Nucleus accumbens (tissue), 56 donors: Measurements from ENCODE around the gene APEX1.
"Not testable (repeated sequence)": the region's sequence is repeated elsewhere in the genome, so short reads cannot be mapped to it uniquely, and the experiment has no call there.

Experiments
- DNase-seq, 56 donors: peaks; one replicate each; lab custom pipeline; 2025; lab: John Stamatoyannopoulos, UW

The APEX1 gene

DNA sequence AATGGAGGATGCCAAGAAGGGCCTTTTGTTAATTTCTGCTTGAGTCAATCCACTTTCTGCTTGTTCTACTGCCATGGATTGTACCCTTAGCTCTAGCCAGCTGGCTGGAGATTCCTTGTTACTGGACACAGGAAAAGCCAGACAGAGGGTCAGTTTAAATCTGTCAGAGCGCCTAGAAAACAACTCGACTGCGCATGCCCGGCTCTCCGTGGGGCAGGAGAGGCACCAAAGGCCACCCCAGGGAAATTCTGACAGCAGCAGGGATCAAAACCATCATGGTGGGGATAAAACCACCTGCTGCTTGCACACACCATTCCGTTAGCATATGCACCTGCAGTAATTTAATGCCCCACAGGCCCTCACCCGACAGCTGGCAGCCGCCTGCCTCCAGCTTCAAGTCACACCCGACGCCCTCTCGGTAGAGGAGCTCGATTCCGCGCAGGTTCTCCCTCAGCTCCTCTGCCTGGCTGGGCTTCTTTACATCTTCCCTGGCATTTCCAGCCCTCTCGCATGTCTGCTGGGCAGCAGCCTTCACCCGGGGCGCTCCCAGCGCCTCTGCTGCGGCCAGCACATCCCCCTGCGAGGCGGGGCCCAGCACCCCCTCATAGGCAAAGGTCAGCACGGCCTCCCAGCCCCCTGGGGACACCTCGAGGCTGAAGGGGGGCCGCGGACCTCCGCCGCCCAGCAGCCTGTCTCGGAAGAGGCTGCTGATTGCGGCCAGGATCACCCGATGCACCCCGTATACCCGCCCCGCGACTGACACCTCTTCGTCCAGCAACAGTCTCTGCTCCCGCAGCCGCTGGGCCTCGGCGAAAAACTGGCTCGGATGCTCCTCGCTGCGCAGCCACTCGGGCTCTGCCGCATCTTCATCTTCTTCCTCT is 20.1 kb upstream of the APEX1 start:
- peak in 54 of 56 donors; percentile 19 to 87 (median 64) for DNase-seq

DNA sequence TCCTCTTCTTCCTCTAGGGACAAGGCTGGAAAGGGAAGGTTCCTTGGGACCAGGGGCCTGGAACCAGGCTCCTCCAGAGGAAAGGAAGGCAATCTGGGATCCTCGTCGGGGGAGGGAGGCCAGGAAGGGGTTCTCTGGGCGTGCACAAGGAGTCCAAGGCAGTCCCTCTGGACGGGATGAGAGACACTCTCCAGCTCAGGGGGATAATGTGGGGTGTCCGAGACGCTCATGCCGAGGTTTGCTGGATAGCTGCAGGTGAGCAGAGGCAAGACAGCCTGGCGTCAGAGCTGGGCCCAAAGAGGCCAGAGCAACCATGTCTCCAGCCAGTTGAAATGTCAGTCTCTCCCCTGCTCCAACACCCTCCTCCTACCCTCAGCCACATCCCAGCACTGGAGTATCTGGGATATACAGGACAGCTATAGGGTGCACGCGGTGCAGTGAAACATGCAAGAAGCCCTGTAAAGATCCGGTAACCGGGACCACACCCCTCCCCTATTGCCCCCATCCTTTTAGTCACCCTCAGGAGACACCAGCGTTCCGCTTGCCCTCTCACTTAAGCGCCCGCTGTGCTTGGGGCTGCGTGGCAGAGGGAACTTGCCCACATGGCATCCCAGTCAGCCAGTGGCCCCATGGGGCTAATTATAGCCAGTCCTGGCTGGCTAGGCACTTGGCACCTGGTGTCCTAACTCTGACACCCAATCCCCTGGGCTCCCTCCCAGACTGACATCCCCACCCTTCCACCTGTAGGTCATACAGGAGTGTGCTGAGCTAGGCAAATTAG is 19.3 kb upstream of the APEX1 start, which contains the start of gene KLHL33:
Gene KLHL33 (minus strand): TSS at position 585 of the 781 bp plus-strand sequence. CDS start 355 bp downstream, at position 230.
- DNase-seq: peak in 1 of 56 donors; percentile 7

DNA sequence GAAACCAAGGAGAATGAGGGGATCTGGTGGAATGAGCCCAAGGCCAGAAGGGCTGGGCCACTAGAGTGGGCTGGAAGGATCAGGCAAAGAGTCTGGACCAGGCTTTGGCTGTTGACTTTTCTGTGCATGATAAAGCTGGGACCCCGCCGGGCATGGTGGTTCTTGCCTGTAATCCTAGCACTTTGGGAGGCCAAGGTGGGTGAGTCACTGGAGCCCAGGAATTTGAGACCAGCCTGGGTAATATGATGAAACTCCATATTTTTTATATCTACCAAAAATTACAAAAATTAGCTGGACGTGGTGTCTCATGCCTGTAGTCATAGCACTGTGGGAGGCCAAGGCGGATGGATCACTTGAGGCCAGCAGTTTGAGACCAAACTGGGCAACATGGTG is 18.7 kb upstream of the APEX1 start:
- no peak for DNase-seq

DNA sequence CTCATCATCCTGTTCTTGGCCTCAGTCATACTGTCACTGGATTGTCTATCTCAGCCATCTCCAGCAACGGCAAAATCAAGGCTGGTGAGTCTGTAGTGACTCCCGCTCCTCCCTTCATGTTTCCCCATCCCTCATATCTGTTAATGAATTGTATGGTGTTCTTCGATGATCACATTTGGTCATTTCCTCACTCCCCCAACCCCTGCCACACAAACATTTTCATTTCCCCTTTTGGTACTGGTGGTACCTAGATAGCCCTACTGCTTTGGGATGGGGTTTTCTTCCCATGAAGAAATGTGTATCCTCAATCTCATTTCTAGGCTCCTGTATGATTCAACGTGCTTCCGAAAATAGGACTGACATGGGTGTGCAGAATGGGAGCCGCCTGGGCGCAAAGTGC is 16.4 kb upstream of the APEX1 start:
- no peak for DNase-seq

DNA sequence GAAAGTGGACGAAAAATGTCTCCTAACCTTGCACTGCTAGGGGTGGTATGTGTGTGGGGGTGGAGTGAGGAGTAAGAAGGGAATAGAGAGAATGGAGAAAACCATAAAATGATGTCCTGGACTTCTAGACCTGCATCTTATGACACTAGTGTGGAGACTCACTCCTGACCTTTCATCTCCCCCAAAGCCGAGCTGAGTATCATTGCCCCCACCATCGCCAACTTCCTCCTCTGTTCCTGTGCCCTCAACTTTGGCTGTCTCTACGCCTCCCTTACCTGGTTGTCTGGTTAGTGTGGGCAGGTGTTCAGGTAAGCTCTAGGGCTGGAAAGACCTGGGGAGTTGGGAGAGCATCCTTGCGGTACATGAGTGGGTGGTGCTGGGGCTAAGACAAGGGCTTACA is 14.6 kb upstream of the APEX1 start:
- no peak for DNase-seq

DNA sequence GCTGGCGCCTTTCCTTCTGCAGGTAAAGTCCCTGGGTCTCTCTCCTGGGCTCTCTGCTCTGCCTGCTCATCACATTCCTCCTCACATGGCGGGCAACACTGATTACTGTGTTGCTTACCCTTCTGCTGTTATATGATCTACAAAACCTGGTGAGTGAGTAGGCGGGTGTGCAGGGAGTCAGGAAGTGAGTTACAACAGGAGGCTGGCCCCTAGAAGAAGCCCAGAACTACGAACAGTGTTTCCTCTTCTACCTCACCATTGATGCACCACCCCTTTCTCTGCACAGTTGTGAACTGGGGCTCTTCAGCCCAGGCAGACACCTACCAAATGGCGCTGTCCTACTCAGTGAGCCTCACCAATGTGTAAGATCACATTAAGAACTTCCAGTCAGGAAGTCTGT is 14.1 kb upstream of the APEX1 start:
- no peak for DNase-seq

DNA sequence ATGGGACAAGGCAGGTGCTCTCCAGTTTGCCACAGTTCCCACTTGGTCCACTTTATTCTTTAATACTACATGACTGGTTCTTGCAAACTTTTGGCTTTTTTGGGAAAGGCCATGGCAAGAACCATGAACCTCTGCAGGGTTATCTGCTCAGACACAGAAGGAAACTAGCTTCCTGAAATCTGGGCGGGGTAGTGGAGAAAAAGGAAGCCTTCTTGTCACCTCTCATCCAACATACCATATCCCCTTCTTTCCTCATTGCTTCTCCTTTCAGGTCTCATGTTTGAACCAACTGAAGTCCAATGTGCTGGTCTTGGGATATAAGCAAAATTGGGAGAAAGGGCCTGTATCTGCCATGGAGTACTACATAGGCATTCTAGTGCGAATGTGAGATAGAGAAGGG is 13.6 kb upstream of the APEX1 start:
- DNase-seq: no peak

DNA sequence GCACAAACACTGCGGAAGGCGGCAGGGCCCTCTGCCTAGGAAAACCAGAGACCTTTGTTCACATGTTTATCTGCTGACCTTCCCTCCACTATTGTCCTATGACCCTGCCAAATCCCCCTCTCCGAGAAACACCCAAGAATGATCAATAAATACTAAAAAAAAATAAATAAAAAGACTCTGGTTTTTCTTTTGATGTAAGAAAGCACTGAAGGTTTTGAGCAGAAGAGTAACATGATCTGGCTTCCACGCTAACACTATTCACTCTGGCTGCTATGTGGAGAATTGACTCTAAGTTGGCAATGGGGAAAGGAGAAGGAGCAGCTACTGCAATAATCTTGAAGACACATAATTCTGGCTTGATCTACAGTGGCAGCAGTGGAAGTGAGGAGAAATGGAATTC is 11.4 kb upstream of the APEX1 start:
- not testable (repeated sequence) for DNase-seq

DNA sequence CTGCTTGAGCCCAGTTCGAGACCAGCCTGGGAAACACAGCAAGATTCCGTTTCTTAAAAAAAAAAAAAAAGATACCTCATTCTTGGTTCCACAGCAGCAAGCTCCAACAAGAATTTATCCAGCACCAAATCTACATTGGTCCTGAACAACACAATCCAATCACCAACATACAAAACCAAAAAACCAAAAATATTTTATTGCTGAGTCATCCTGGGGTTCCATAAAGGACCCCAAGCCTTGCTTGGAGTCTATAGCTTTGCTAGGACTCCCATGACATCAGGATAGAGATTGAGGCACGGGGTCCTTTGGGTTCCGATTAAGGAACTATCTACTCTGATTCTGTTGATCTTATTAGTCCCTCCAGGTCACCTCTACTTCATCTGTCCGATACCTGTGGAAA is 8.1 kb upstream of the APEX1 start:
- DNase-seq: no peak

DNA sequence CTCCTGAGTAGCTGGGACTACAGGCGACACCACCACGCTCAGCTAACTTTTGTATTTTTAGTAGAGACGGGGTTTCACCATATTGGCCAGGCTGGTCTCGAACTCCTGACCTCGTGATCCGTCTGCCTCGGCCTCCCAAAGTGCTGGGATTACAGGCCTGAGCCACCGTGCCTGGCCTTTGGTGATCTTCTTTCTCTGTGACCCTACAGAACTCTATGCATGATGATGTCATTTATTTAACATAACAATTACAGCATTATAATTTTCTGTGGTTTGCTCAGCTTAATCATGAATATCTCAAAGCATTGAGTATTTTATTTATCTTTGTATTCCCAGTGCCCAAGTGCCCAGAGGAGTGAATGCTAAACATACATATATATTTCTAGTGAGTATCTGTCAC is 2.2 kb upstream of the APEX1 start:
- not testable (repeated sequence) for DNase-seq

DNA sequence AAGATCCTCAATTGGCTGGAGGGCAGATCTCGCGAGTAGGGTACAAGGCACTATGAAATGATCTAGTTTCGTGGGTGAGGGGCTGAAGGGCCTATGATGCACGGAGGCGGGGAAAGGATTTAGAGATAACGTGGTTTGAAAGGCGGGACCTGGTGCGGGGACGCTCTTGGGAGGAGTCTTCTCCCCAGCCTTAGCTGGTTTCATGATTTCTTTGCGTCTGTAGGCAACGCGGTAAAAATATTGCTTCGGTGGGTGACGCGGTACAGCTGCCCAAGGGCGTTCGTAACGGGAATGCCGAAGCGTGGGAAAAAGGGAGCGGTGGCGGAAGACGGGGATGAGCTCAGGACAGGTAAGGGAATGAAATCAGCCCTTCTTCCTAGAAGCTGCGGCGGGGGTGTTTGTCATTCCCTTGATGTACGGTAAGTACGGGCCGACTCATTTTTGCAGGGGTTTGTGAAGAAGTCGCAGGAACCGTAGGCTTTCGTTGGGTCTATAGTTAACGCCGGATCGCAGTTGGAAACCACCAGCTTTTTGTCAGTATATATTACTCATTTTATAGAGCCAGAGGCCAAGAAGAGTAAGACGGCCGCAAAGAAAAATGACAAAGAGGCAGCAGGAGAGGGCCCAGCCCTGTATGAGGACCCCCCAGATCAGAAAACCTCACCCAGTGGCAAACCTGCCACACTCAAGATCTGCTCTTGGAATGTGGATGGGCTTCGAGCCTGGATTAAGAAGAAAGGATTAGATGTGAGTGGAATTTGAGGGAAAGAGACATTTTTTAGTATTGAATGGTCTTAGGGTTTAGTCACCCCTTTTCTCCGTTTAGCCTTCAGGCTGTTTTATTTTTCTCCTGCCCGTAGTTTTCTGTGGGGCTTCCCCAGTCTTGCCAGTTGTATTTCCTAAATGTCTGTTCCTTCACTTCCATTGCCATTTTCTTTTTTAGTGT is 602 bp downstream of the APEX1 start:
- DNase-seq: peak in 16 of 56 donors; percentile 18 to 87 (median 69)

DNA sequence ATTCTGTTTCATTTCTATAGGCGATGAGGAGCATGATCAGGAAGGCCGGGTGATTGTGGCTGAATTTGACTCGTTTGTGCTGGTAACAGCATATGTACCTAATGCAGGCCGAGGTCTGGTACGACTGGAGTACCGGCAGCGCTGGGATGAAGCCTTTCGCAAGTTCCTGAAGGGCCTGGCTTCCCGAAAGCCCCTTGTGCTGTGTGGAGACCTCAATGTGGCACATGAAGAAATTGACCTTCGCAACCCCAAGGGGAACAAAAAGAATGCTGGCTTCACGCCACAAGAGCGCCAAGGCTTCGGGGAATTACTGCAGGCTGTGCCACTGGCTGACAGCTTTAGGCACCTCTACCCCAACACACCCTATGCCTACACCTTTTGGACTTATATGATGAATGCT is 1.9 kb downstream of the APEX1 start:
- peak in 2 of 56 donors; percentile 0 to 9 for DNase-seq

DNA sequence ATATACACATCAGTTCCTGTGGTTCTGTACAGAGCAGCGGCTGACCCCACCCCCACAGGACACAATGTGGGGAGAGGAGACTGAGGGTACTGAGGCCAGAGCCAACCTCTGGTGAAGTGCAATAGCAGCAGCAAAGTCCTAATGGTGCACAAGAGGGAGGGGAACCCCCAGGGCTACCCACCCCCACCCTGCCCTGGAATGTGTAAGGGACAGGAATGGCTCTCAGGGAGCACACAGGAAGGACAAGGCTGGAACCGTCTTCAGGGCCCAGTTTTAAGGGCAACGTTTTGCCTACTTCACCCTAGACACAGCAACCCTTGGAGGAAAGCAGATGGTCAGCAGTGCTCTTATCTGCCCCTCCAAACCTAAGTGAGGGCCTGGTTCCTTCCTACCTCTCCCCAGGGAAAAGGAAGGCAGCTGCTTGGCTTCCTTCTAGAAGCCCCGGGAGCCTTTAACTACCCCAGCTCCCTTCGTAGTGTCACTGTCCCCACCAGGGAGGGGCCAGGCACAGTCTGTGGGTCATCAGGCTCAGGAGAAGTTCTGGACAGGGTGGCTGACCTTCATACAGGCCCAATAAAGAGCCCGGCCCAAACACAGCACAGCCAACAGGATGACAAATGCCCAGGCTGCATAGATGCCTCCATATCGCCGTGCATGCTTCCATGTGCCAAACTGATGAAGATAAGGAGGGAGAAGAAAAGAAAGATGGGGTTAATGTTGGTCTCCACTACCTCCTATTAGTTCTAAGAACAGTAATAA is 3.2 kb downstream of the APEX1 start:
- no peak for DNase-seq

DNA sequence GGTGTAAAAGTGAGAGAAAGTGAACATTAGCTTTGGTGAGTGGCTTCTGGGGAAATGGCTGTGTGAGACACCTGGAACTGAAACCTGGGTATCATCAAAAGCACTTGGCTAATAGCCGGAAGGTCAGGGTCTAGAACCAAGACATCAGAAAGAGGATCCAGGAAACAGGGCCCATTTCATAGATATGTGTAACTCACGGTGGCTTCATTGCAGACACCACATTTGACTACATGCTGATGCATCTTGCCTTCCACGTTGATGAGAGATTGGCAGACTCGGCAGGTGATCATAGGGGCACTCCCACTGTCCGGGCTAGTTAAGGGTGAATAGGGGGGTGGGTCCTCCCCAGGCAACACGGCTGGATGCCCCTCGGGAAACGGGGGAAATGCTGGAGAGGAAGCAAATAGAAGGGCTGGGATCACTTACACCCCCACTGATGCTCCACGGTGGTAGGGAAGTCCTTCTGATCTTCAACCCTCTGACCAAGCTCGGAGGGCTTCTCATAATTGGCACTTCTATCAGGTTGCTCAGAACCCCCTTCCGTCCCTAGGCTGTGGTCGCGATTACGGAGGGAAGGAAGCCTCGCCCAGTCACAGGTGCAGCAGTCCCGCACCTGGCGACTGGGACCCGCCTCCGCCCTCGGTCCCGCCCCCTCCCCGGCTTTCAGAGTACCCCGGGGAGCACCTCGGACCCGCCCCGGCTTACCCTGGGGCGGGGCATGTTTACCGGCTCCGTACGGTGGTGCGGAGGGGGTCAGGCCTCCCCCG is 5.6 kb downstream of the APEX1 start:
- peak in 5 of 56 donors; percentile 16 to 56 (median 32) for DNase-seq

DNA sequence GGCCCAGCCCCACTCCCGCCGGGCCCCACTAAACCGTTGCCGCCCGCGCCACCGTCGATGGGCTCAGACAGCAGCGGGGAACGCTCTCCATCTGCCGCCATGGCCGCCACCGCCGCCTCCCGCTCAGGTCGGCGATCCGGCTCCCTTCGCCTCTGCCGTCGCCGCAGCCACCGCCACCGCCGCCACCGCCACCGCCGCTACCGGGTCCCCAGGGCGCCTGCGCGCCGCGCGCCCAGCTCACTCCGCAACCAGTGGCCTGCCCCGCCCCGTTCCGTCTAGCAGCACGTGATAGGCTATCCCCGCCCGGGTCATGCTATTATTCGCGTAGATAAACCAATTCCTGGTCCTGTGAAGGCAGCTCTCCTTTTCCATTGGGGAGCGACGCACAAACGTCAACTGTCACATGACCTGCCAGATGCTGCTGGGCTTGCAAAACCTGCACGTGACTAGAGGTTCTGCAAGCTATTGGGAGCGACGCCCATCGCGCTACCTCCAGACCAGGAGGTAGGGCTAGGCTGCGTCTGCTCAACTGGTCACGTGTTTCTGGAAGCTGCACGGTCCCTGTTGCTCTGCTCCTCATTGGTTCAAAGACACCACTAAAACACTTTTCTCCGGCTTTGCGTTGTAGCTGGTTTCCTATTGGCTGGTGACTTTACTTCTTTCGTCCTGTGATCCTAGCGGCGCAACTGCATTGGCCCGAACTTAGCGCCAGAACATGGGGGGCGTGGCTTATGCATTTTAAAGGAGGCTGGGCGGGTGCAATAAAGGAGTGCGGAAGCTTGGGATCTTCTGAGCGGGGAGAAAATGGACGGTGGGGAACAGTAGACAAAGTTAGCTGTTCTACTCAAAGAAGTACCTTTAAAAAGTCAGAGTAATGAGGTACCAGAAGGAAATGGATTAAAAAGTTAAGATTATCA is 6.5 kb downstream of the APEX1 start, which contains the start of gene PIP4P1:
Gene PIP4P1 (minus strand): TSS at position 210 of the 917 bp plus-strand sequence. CDS start 109 bp downstream, at position 101.
- peak; percentile 86 to 100 (median 99) for DNase-seq

DNA sequence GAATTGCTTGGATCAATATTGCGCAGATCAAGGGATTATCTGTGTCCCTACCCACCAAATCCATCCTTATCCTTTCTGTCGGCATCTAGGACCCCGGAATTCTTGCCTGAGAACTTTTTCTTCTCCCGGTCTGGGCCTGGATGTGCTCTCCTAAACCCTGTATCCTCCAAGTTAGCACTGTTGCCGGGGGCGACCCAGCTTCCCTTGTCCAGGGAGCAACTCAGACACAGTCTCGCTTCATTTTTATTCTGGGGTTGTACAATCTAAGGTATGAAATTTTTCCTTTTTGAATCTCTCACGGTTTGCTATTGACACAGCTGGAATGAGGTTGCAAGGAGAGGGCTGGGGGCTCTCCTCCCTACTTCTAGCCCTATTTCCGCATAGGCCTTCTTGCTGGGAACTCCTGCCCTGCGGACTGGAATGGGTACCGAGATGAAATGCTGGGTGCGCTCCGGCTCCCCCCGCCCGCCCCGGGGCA is 13.8 kb downstream of the APEX1 start:
- DNase-seq: peak in 7 of 56 donors; percentile 19 to 56 (median 35)

DNA sequence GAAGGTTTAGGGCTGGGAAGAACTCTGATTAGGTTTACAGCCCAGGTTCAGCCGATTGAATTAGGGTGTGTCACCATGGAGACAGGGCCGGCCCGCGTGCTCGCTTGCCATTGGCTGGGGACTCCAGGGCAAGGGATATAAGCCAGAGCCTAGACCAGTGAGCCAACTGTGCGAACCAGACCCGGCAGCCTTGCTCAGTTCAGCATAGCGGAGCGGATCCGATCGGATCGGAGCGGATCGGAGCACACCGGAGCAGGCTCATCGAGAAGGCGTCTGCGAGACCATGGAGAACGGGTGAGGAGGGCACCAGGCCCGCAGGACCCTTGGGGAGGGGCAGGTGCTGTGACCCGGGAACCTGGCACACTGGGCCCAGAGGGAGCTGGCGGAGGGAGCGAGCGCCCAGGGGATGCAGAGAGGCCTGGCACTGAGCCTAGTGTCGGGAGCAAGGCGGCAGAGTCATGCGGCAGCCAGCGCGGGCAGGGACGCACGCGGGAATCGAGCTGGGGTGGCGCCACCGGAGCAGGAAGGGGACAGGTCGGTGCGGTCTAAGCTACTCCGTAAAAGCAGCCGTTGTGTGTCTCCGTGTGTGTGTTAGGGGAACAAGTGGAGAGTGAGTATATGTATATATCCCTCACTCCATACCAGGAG is 14.3 kb downstream of the APEX1 start, which contains the start of gene PNP:
Gene PNP (plus strand): TSS at position 165 of the 648 bp plus-strand sequence. CDS start 119 bp downstream, at position 284.
- peak; percentile 18 to 93 (median 78) for DNase-seq
